Kidney (tissue), 14 donors: ENCODE measurements around the gene ZNF622. TPM values are rescaled to one million over a fixed set of nuclear protein-coding genes. Genes with fewer than 3 reads are reported as not detected.

Experiments
- DNase-seq, 5 donors: peaks; one replicate each; pipeline ENCODE4 v3.0.0-alpha.2; 2013 to 2020
- FAIRE-seq: peaks from 2 replicates; lab custom pipeline; 2012; peaks lifted over from hg19 to GRCh38; lab: Jason Lieb, UNC
- H3K27ac ChIP-seq, 2 donors: one replicate each; pipeline ENCODE4 v1.7.0; 2013; ENCODE audit warnings: low read depth in 2 of 2, low read length in 2 of 2, inconsistent platforms in 1 of 2
- H3K27me3 ChIP-seq: one replicate; pipeline ENCODE4 v1.7.1; 2013; ENCODE audit warnings: low read length, inconsistent platforms; ENCODE audit not compliant: control insufficient read depth, insufficient read depth
- H3K36me3 ChIP-seq, 3 donors: one replicate each; pipeline versions ENCODE4 v1.7.0 to v1.7.1; 2013; ENCODE audit warnings: low read length in 3 of 3, control low read depth in 1 of 3, inconsistent platforms in 1 of 3; ENCODE audit not compliant: insufficient read depth in 3 of 3, control insufficient read depth in 2 of 3
- H3K4me1 ChIP-seq, 3 donors: one replicate each; pipeline versions ENCODE4 v1.7.0 to v1.7.1; 2013; ENCODE audit warnings: low read length in 3 of 3, inconsistent platforms in 1 of 3, low read depth in 1 of 3; ENCODE audit not compliant: control insufficient read depth in 2 of 3, insufficient read depth in 2 of 3
- H3K4me3 ChIP-seq, 3 donors: one replicate each; pipeline versions ENCODE4 v1.7.0 to v1.8.1; 2013; ENCODE audit warnings: low read length in 3 of 3, control low read depth in 1 of 3, inconsistent platforms in 1 of 3
- H3K9ac ChIP-seq, 3 donors: one replicate each; pipeline versions ENCODE4 v1.7.0 to v1.7.1; 2013; ENCODE audit warnings: low read length in 3 of 3, control low read depth in 1 of 3, inconsistent platforms in 1 of 3
- H3K9me3 ChIP-seq, 3 donors: one replicate each; pipeline versions ENCODE4 v1.7.0 to v1.7.1; 2013; ENCODE audit warnings: low read length in 3 of 3, control low read depth in 1 of 3, inconsistent platforms in 1 of 3; ENCODE audit not compliant: control insufficient read depth in 2 of 3, insufficient read depth in 1 of 3
- intact Hi-C: fragments of 100-400 bp; cut with DNase I; formaldehyde crosslinking; loops from one replicate; pipeline ENCODE4 v1.11.1; 2022
- polyA plus RNA-seq: library from polyadenylated mRNA; stranded (reverse); fragments of 350-450 nt; fragmentation: Illumina TruSeq; extraction: RNeasy Lipid Tissue Mini Kit (QIAGEN cat#74804); gene quantifications from one replicate; pipeline ENCODE4 v1.2.3, GENCODE V29; 2014; ENCODE audit warnings: low read depth, low replicate concordance; ENCODE audit not compliant: insufficient read depth
- total RNA-seq: library from RNA; stranded (reverse); fragmentation: NEBNext Ultra II Directional; extraction: Animal tissue kit (Norgen Biotek cat#: 25700); gene quantifications from one replicate; pipeline ENCODE4 v1.2.1, GENCODE V29; 2021
- TF ChIP-seq, protein P1 (sequence below): IDR thresholded peaks from 3 replicates; pipeline ENCODE4 v1.5.1; 2012; ENCODE audit warnings: mild to moderate bottlenecking, moderate library complexity, borderline replicate concordance; ENCODE audit not compliant: insufficient read depth; ENCODE audit errors: extremely low read depth
- donor health status: control.
- donor health status: control.
- donor health status: control.
- donor health status: control.
- donor health status: control.
- donor health status: DM: yes; HTN: yes; CAD: no.
- donor health status: Normal renal cell carcinoma (clear cell type).

The ZNF622 gene
- total and polyA plus RNA-seq, 2 donors from 2014 or later = 26.0 to 30.2 TPM

DNA sequence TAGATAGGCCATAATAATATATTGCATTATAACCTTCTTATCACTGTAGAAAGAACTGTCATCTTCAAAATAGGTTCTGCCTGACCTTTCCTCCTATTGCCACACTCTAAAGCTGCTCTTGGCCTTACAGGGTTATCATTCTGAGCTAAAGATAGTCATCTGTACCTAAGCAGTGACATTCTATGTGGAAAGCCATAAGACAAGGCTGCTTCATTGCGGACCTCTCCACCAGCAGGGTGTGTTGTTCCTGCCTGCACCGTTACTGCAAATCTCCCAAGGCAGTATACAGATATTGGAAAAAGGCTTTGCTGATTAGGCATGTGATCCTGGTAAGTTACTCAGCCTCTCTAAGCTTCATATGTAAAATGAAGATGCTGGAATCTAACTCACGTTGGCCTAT lies 8.1 kb downstream of the ZNF622 start:
- H3K4me3 ChIP-seq = no peak overlapping the region
- DNase-seq = no peak
- no peaks in the 10 kb centered on the region for H3K9me3 ChIP-seq
- no peak overlapping the region for H3K9ac ChIP-seq
- TF ChIP-seq, protein P1, sequence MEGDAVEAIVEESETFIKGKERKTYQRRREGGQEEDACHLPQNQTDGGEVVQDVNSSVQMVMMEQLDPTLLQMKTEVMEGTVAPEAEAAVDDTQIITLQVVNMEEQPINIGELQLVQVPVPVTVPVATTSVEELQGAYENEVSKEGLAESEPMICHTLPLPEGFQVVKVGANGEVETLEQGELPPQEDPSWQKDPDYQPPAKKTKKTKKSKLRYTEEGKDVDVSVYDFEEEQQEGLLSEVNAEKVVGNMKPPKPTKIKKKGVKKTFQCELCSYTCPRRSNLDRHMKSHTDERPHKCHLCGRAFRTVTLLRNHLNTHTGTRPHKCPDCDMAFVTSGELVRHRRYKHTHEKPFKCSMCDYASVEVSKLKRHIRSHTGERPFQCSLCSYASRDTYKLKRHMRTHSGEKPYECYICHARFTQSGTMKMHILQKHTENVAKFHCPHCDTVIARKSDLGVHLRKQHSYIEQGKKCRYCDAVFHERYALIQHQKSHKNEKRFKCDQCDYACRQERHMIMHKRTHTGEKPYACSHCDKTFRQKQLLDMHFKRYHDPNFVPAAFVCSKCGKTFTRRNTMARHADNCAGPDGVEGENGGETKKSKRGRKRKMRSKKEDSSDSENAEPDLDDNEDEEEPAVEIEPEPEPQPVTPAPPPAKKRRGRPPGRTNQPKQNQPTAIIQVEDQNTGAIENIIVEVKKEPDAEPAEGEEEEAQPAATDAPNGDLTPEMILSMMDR = no peak
- H3K4me1 ChIP-seq = peaks cover 0 to 4% (median 0%) of the 10 kb centered on the region in 3 donors
- FAIRE-seq = no peak
- H3K27ac ChIP-seq = no peak overlapping the region
- peaks cover 5 to 52% (median 32%) of the 10 kb centered on the region in 3 donors for H3K36me3 ChIP-seq
- no peaks in the 10 kb centered on the region for H3K27me3 ChIP-seq
- intact Hi-C loops = no loop called here

DNA sequence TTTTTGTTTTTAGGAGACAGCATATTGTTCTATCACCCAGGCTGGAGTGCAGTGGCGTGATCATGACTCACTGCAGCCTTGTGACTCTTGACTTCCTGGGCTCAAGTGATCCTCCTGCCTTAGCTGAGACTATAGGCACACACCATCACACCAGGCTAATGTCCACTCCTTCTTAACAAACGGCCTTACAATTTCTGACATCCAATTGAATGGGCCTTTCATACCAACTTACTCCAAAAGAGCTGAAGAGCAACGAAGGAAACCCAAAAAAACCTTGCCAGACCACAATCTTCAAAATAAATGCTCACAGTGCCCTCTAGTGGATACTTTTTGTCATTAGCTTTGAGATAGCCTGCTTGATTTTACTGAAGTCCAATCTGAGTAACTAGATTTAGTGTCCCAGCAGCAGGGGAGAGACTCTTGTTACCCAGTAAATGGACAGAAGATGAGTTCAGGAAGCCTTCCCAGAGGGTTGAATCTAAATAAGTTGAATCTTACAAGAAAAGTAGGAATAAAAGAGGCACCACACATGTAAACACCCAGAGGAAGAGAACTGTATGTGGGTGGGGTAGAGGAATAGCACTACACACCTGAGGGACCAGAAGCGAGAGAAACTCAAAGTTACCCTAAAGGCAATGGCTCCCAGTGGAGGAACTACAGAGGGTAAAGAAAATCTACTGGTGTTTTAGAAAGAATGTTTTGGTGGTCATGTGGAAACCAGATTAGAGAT lies 9.3 kb downstream of the ZNF622 start:
- no peak for FAIRE-seq
- H3K27ac ChIP-seq = no peak overlapping the region

DNA sequence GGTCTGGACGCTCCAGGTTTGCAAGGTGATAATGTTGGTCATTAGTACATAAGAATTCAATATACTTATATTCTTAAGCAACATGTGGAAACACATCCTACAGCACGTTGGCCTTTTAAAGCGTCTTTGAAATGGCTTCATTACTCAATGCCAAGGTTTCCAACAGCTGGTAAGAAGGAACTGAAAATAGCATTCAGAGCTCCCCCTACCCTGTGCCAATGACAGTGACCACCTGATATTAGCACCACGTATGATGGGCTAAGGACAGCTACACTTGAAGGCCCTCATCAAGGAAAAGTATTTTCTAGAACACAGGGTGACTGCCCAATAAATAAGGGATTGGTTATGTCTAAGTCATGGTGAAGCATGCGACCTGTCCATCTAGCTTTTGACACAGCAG lies 9.9 kb downstream of the ZNF622 start:
- Histone ChIP-seq H3K36me3 (peaks cover 11 to 56% (median 34%) of the 10 kb centered on the region in 3 donors), H3K4me3 (no peak overlapping the region), H3K9ac (no peak overlapping the region), H3K27ac (no peak overlapping the region), H3K9me3 (no peaks in the 10 kb centered on the region), H3K27me3 (no peaks in the 10 kb centered on the region), H3K4me1 (no peaks in the 10 kb centered on the region)
- no peak for FAIRE-seq
- TF ChIP-seq, protein P1 = no peak
- intact Hi-C loops = no loop called here
- no peak for DNase-seq

More for the DNA sequence above, 9.3 kb downstream of the ZNF622 start:
- DNase-seq = peak in 2 of 5 donors; percentile 80 to 84
- peaks cover 7 to 50% (median 32%) of the 10 kb centered on the region in 3 donors for H3K36me3 ChIP-seq
- TF ChIP-seq, protein P1 = peak; percentile 44
- intact Hi-C loops = no loop called here
- no peaks in the 10 kb centered on the region for H3K4me1 ChIP-seq
- H3K9ac ChIP-seq = no peak overlapping the region
- H3K27me3 ChIP-seq = no peaks in the 10 kb centered on the region
- H3K4me3 ChIP-seq = no peak overlapping the region
- H3K9me3 ChIP-seq = no peaks in the 10 kb centered on the region

DNA sequence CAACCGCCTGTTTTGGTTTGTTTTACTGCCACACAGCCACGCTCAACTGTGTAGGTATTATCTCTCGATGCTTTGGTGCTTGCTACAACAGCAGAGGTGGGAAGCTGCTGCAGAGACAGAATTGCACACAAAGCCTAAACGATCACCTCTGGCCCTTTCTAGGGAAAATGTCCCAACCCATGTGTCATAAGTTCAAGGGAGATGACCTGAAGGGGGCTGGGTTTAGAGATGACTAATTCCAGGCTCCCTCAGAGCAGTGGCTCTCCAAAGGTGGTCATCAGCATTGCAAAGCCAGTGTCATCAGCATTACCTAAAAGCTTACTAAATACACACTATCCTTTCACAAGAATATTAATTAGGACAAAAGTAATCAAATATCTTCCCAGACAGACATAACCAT lies 10.9 kb downstream of the ZNF622 start:
- intact Hi-C loops = no loop called here
- H3K4me3 ChIP-seq = no peak overlapping the region
- no peaks in the 10 kb centered on the region for H3K9me3 ChIP-seq
- H3K4me1 ChIP-seq = no peaks in the 10 kb centered on the region
- peaks cover 15 to 58% (median 40%) of the 10 kb centered on the region in 3 donors for H3K36me3 ChIP-seq
- H3K27me3 ChIP-seq = no peaks in the 10 kb centered on the region
- FAIRE-seq (no peak), DNase-seq (no peak)
- no peak overlapping the region for H3K27ac ChIP-seq
- no peak overlapping the region for H3K9ac ChIP-seq
- TF ChIP-seq, protein P1 = no peak
